Measurements from ENCODE around the gene SORCS1. TPM values are rescaled to one million over a fixed set of nuclear protein-coding genes. Genes with fewer than 3 reads are reported as not detected.

Gene SORCS1
- total RNA-seq, 1 donor from 2014 or later: 1.1 TPM

DNA sequence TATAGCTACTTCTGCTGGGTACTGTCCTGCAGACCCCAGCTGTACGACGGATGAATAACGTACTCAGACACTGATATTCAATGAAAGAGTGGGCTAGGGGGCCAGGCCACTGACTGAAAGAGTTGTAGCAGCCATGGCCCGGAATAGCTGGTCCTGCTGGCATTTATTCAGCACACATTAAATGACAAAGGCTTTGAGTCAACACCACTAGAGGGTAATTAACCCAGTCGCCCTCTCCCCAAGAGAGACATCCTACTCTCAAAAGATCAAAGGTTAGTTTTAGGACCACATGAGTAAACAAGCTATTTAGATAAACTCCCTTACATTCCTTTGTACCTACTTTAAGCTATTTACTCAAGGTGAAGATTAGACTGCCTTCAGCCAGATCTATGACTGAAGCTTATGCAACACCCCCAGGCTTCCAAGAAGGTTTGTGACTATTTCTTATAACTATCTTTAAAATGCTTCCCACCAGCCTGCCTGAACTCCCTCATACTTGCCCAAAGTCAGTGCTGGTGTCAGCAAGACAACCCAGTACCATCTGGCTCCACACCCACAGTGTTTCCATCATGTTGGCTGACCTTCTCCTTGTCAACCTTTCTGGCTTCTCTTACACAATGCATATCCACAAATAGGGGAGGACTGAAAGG is 629.1 kb downstream of the SORCS1 start:
- Mint-ChIP-seq H3K27me3 (ENCODE audit: low read depth, unreplicated experiment) (no peaks in the 10 kb centered on the region), H3K4me1 (ENCODE audit: low read depth, unreplicated experiment) (peaks cover under 1% of the 10 kb centered on the region), H3K4me3 (ENCODE audit: unreplicated experiment) (no peak overlapping the region), H3K27ac (ENCODE audit: unreplicated experiment) (no peak overlapping the region), H3K36me3 (ENCODE audit: low read depth, unreplicated experiment) (no peaks in the 10 kb centered on the region), H3K9me3 (ENCODE audit: unreplicated experiment) (no peaks in the 10 kb centered on the region)
- H3K36me3 ChIP-seq (ENCODE audit: insufficient read depth, low read length): no peaks in the 10 kb centered on the region
- DNase-seq (ENCODE audit: low read depth) (no peak), FAIRE-seq (no peak)
- no peak overlapping the region for H2AFZ ChIP-seq (ENCODE audit: low read depth, low read length)
- TF ChIP-seq, protein P1, sequence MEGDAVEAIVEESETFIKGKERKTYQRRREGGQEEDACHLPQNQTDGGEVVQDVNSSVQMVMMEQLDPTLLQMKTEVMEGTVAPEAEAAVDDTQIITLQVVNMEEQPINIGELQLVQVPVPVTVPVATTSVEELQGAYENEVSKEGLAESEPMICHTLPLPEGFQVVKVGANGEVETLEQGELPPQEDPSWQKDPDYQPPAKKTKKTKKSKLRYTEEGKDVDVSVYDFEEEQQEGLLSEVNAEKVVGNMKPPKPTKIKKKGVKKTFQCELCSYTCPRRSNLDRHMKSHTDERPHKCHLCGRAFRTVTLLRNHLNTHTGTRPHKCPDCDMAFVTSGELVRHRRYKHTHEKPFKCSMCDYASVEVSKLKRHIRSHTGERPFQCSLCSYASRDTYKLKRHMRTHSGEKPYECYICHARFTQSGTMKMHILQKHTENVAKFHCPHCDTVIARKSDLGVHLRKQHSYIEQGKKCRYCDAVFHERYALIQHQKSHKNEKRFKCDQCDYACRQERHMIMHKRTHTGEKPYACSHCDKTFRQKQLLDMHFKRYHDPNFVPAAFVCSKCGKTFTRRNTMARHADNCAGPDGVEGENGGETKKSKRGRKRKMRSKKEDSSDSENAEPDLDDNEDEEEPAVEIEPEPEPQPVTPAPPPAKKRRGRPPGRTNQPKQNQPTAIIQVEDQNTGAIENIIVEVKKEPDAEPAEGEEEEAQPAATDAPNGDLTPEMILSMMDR (IDR thresholded peaks at IDR 0.05; ENCODE audit: insufficient read depth, low read depth, low read length): no peak
- TF ChIP-seq EZH2 (IDR thresholded peaks at IDR 0.05; ENCODE audit: insufficient read depth, low read length): no peak
- H3K79me2 ChIP-seq (ENCODE audit: insufficient read depth, low read length): no peaks in the 10 kb centered on the region
- no peaks in the 10 kb centered on the region for H3K9me3 ChIP-seq (ENCODE audit: insufficient read depth, low read depth, low read length)
- no peaks in the 10 kb centered on the region for H3K27me3 ChIP-seq (ENCODE audit: insufficient read depth, low read length)
- no peaks in the 10 kb centered on the region for H4K20me1 ChIP-seq (ENCODE audit: insufficient read depth, low read length)
- no peak overlapping the region for H3K4me2 ChIP-seq (ENCODE audit: low read length)
- no peak overlapping the region for H3K4me3 ChIP-seq (ENCODE audit: insufficient read depth, low read depth, low read length)
- no peaks in the 10 kb centered on the region for H3K4me1 ChIP-seq (ENCODE audit: insufficient read depth, low read length)
- H3K9ac ChIP-seq (ENCODE audit: low read length): no peak overlapping the region
- H3K27ac ChIP-seq (ENCODE audit: low read depth, low read length): no peak overlapping the region

DNA sequence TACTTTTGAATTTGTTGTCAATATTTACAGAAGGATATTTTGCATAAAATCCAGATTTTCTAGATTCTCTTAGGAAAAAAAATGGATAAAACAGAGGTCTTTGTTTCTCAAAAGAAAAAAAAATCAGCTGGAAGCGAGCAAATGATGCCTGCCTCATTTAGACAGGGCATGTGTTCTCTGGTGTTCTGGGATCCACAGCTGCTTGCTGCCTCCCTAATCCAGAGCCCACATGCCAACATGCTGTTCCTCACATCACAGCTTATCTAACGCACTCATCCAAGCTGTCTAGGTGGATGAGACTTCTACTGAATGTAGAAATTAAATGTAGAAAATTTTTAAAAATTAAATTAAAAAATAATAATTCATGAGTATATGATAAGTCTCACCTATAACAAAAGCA is 630.1 kb downstream of the SORCS1 start:
- Histone ChIP-seq H3K79me2 (ENCODE audit: insufficient read depth, low read length) (no peaks in the 10 kb centered on the region), H3K27me3 (ENCODE audit: insufficient read depth, low read length) (no peaks in the 10 kb centered on the region), H3K9me3 (ENCODE audit: insufficient read depth, low read depth, low read length) (no peaks in the 10 kb centered on the region), H3K4me1 (ENCODE audit: insufficient read depth, low read length) (no peaks in the 10 kb centered on the region), H3K4me3 (ENCODE audit: insufficient read depth, low read depth, low read length) (no peak overlapping the region), H2AFZ (ENCODE audit: low read depth, low read length) (no peak overlapping the region), H3K4me2 (ENCODE audit: low read length) (no peak overlapping the region), H3K9ac (ENCODE audit: low read length) (no peak overlapping the region), H3K27ac (ENCODE audit: low read depth, low read length) (no peak overlapping the region), H3K36me3 (ENCODE audit: insufficient read depth, low read length) (no peaks in the 10 kb centered on the region), H4K20me1 (ENCODE audit: insufficient read depth, low read length) (no peaks in the 10 kb centered on the region)
- no peak overlapping the region for H3K4me3 Mint-ChIP-seq (ENCODE audit: unreplicated experiment)
- H3K36me3 Mint-ChIP-seq (ENCODE audit: low read depth, unreplicated experiment): no peaks in the 10 kb centered on the region
- H3K27ac Mint-ChIP-seq (ENCODE audit: unreplicated experiment): no peak overlapping the region
- H3K27me3 Mint-ChIP-seq (ENCODE audit: low read depth, unreplicated experiment): no peaks in the 10 kb centered on the region
- no peak for TF ChIP-seq EZH2 (IDR thresholded peaks at IDR 0.05; ENCODE audit: insufficient read depth, low read length)
- TF ChIP-seq, protein P1 (IDR thresholded peaks at IDR 0.05; ENCODE audit: insufficient read depth, low read depth, low read length): no peak
- no peaks in the 10 kb centered on the region for H3K4me1 Mint-ChIP-seq (ENCODE audit: low read depth, unreplicated experiment)
- DNase-seq (ENCODE audit: low read depth): no peak
- FAIRE-seq: no peak
- H3K9me3 Mint-ChIP-seq (ENCODE audit: unreplicated experiment): no peaks in the 10 kb centered on the region

DNA sequence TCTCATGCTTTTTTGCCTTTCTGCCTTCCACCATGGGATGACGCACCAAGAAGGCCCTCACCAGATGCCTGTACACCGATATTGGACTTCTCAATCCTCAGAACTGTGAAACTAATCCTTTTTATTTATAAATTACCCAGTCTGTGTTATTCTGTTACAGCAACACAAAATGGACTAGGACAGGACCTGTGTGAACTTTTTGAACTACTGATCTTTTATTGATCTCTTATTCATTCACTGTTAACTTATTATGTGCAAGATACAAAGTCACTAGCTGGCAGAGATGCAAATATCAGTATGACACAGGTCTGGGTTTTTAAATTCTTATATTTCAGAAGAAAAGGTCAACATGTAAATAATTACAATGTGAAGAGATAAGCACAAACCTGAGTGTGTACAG is 635.8 kb downstream of the SORCS1 start:
- H3K27me3 ChIP-seq (ENCODE audit: insufficient read depth, low read length): no peaks in the 10 kb centered on the region
- H3K4me1 ChIP-seq (ENCODE audit: insufficient read depth, low read length): no peaks in the 10 kb centered on the region
- H3K9me3 ChIP-seq (ENCODE audit: insufficient read depth, low read depth, low read length): no peaks in the 10 kb centered on the region
- Mint-ChIP-seq H3K27ac (ENCODE audit: unreplicated experiment) (no peak overlapping the region), H3K4me1 (ENCODE audit: low read depth, unreplicated experiment) (no peaks in the 10 kb centered on the region), H3K4me3 (ENCODE audit: unreplicated experiment) (no peak overlapping the region), H3K27me3 (ENCODE audit: low read depth, unreplicated experiment) (no peaks in the 10 kb centered on the region), H3K36me3 (ENCODE audit: low read depth, unreplicated experiment) (no peaks in the 10 kb centered on the region), H3K9me3 (ENCODE audit: unreplicated experiment) (peaks cover 2% of the 10 kb centered on the region)
- FAIRE-seq (no peak), DNase-seq (ENCODE audit: low read depth) (no peak)
- H2AFZ ChIP-seq (ENCODE audit: low read depth, low read length): no peak overlapping the region
- H3K4me2 ChIP-seq (ENCODE audit: low read length): no peak overlapping the region
- H3K4me3 ChIP-seq (ENCODE audit: insufficient read depth, low read depth, low read length): no peak overlapping the region
- no peak for TF ChIP-seq EZH2 (IDR thresholded peaks at IDR 0.05; ENCODE audit: insufficient read depth, low read length)
- TF ChIP-seq, protein P1 (IDR thresholded peaks at IDR 0.05; ENCODE audit: insufficient read depth, low read depth, low read length): no peak
- no peak overlapping the region for H3K27ac ChIP-seq (ENCODE audit: low read depth, low read length)
- H3K36me3 ChIP-seq (ENCODE audit: insufficient read depth, low read length): no peaks in the 10 kb centered on the region
- H3K79me2 ChIP-seq (ENCODE audit: insufficient read depth, low read length): no peaks in the 10 kb centered on the region
- H4K20me1 ChIP-seq (ENCODE audit: insufficient read depth, low read length): no peaks in the 10 kb centered on the region
- H3K9ac ChIP-seq (ENCODE audit: low read length): no peak overlapping the region
